IMR-90 (cell line): Measurements from ENCODE around the gene PKD1L1. TPM values are rescaled to one million over a fixed set of nuclear protein-coding genes. Genes with fewer than 3 reads are reported as not detected.

ENCODE experiments used
- ATAC-seq: fragments of 200-7000 bp; cut with Tn5 transposase; 2 replicates; pipeline ENCODE4 v1.9.1; 2020; ENCODE audit warnings: low read depth, mild to moderate bottlenecking, moderate library complexity
- BruUV-seq: library from RNA; stranded (reverse); fragments of 400-500 nt; replicated peaks from 2 replicates; lab custom pipeline; 2021; lab: Mats Ljungman, UMichigan
- CTCF ChIA-PET: fragments of 300-600 bp; formaldehyde crosslinking; extraction: SDS; loops from one replicate; lab custom pipeline; 2021; ENCODE audit warnings: antibody characterized with exemption; lab: Yijun Ruan, JAX
- POLR2A ChIA-PET: fragments of 300-600 bp; sonication (Branson Sonifier 250); formaldehyde crosslinking; loops from one replicate; lab custom pipeline; 2022; ENCODE audit warnings: antibody characterized with exemption; ENCODE audit not compliant: unreplicated experiment; lab: Charles Lee
- DNase-seq: peaks from one replicate; pipeline ENCODE4 v3.0.0; 2013
- H2AFZ ChIP-seq: replicated peaks from 2 replicates; pipeline ENCODE3; 2013; ENCODE audit warnings: low read length, mild to moderate bottlenecking; ENCODE audit not compliant: poor library complexity
- H2AK5ac ChIP-seq: 2 replicates; pipeline ENCODE4 v1.6.1; 2013; ENCODE audit warnings: low read depth, low read length, inconsistent platforms
- H2AK9ac ChIP-seq: replicated peaks from 2 replicates; pipeline ENCODE3; 2013; ENCODE audit warnings: mild to moderate bottlenecking, low read depth, low read length, moderate library complexity; ENCODE audit not compliant: poor library complexity
- H2BK120ac ChIP-seq: 2 replicates; pipeline ENCODE4 v1.6.1; 2013; ENCODE audit warnings: low read depth, low read length, inconsistent platforms
- H2BK15ac ChIP-seq: 3 replicates; pipeline ENCODE4 v1.6.1; 2013; ENCODE audit warnings: low read depth, low read length, inconsistent platforms
- H2BK20ac ChIP-seq: 2 replicates; pipeline ENCODE4 v1.6.1; 2013; ENCODE audit warnings: low read depth, mild to moderate bottlenecking, inconsistent platforms, low read length, moderate library complexity
- H2BK5ac ChIP-seq: 2 replicates; pipeline ENCODE4 v1.6.1; 2013; ENCODE audit warnings: mild to moderate bottlenecking, low read depth, low read length, inconsistent platforms; ENCODE audit not compliant: poor library complexity, severe bottlenecking
- H3K14ac ChIP-seq: replicated peaks from 2 replicates; pipeline ENCODE4 v1.6.1; 2013; ENCODE audit warnings: low read depth, low read length, inconsistent platforms
- H3K18ac ChIP-seq: 2 replicates; pipeline ENCODE4 v1.6.1; 2013; ENCODE audit warnings: low read depth, low read length, control low read depth
- H3K23ac ChIP-seq: 2 replicates; pipeline ENCODE4 v1.6.1; 2013; ENCODE audit warnings: low read depth, low read length, inconsistent platforms
- H3K27ac ChIP-seq: 2 replicates; pipeline ENCODE4 v1.5.1; 2013; ENCODE audit warnings: mild to moderate bottlenecking, control low read depth, low read length; ENCODE audit not compliant: insufficient read depth
- H3K27me3 ChIP-seq: 2 replicates; pipeline ENCODE4 v1.6.1; 2013; ENCODE audit warnings: low read length; ENCODE audit not compliant: control insufficient read depth, insufficient read depth
- H3K36me3 ChIP-seq: 2 replicates; pipeline ENCODE4 v1.6.1; 2013; ENCODE audit warnings: low read length, mixed read lengths; ENCODE audit not compliant: control insufficient read depth, insufficient read depth
- H3K4ac ChIP-seq: 2 replicates; pipeline ENCODE4 v1.6.1; 2013; ENCODE audit warnings: low read depth, low read length, inconsistent platforms
- H3K4me1 ChIP-seq: 2 replicates; pipeline ENCODE4 v1.6.1; 2013; ENCODE audit warnings: low read length, mixed read lengths; ENCODE audit not compliant: control insufficient read depth, insufficient read depth
- H3K4me2 ChIP-seq: 2 replicates; pipeline ENCODE4 v1.6.1; 2013; ENCODE audit warnings: low read depth, mild to moderate bottlenecking, control low read depth, low read length, moderate library complexity
- H3K4me3 ChIP-seq: 2 replicates; pipeline ENCODE4 v1.5.1; 2013; ENCODE audit warnings: low read depth, mild to moderate bottlenecking, control low read depth, low read length, moderate library complexity; ENCODE audit not compliant: insufficient read depth
- H3K56ac ChIP-seq: 2 replicates; pipeline ENCODE4 v1.6.1; 2013; ENCODE audit warnings: low read length, inconsistent platforms; ENCODE audit not compliant: insufficient read depth; ENCODE audit errors: extremely low read depth
- H3K79me1 ChIP-seq, 2 experiments: 2 replicates each; pipeline ENCODE4 v1.6.1; 2013; ENCODE audit warnings: low read length in 2 of 2, inconsistent platforms in 1 of 2, low read depth in 1 of 2
- H3K9ac ChIP-seq: 2 replicates; pipeline ENCODE4 v1.6.1; 2013; ENCODE audit warnings: low read depth, low read length, control low read depth
- H3K9me1 ChIP-seq: 2 replicates; pipeline ENCODE4 v1.6.1; 2013; ENCODE audit warnings: low read length, inconsistent platforms; ENCODE audit not compliant: insufficient read depth
- H3K9me3 ChIP-seq: 2 replicates; pipeline ENCODE4 v1.6.1; 2013; ENCODE audit warnings: low read length; ENCODE audit not compliant: control insufficient read depth, insufficient read depth
- H4K20me1 ChIP-seq: 2 replicates; pipeline ENCODE4 v1.6.1; 2013; ENCODE audit warnings: low read length, inconsistent platforms; ENCODE audit not compliant: insufficient read depth
- H4K5ac ChIP-seq: 2 replicates; pipeline ENCODE4 v1.6.1; 2013; ENCODE audit warnings: mild to moderate bottlenecking, low read depth, low read length, control low read depth
- H4K8ac ChIP-seq, 2 experiments: 2 replicates each; pipeline ENCODE4 v1.6.1; 2013; ENCODE audit warnings: low read depth in 2 of 2, low read length in 2 of 2, control low read depth in 1 of 2, inconsistent platforms in 1 of 2
- H4K91ac ChIP-seq: 2 replicates; pipeline ENCODE4 v1.6.1; 2013; ENCODE audit warnings: low read depth, low read length, inconsistent platforms; ENCODE audit not compliant: insufficient read depth
- BHLHE40 ChIP-seq: fragments of 150-350 bp; IDR thresholded peaks from 2 replicates; pipeline ENCODE4 v1.6.1; 2016; ENCODE audit warnings: mild to moderate bottlenecking, low read depth, low read length
- CEBPB ChIP-seq: IDR thresholded peaks from 2 replicates; pipeline ENCODE4 v1.6.1; 2012; ENCODE audit warnings: low read depth, low read length, improper control_type of control experiment
- CHD1 ChIP-seq: IDR thresholded peaks from 2 replicates; pipeline ENCODE4 v1.6.1; 2012; ENCODE audit warnings: low read depth, low read length, improper control_type of control experiment
- CTCF ChIP-seq: conservative IDR thresholded peaks from 2 replicates; pipeline ENCODE4 v1.5.1; 2012; ENCODE audit warnings: mild to moderate bottlenecking, low read depth, low read length, improper control_type of control experiment
- FOS ChIP-seq: fragments of 150-350 bp; IDR thresholded peaks from 2 replicates; pipeline ENCODE4 v1.6.1; 2016; ENCODE audit warnings: low read depth, low read length
- MAFK ChIP-seq: IDR thresholded peaks from 2 replicates; pipeline ENCODE4 v1.6.1; 2012; ENCODE audit warnings: low read depth, low read length, improper control_type of control experiment
- MAZ ChIP-seq: IDR thresholded peaks from 2 replicates; pipeline ENCODE4 v1.6.1; 2012; ENCODE audit warnings: low read depth, mild to moderate bottlenecking, low read length, improper control_type of control experiment, moderate library complexity, borderline replicate concordance
- MXI1 ChIP-seq: IDR thresholded peaks from 2 replicates; pipeline ENCODE4 v1.6.1; 2012; ENCODE audit warnings: low read depth, mild to moderate bottlenecking, low read length, moderate library complexity, borderline replicate concordance
- RAD21 ChIP-seq: IDR thresholded peaks from 2 replicates; pipeline ENCODE4 v1.6.1; 2012; ENCODE audit warnings: low read length, improper control_type of control experiment
- RCOR1 ChIP-seq: IDR thresholded peaks from 2 replicates; pipeline ENCODE4 v1.6.1; 2012; ENCODE audit warnings: mild to moderate bottlenecking, low read length, improper control_type of control experiment; ENCODE audit not compliant: insufficient replicate concordance
- RFX5 ChIP-seq: IDR thresholded peaks from 2 replicates; pipeline ENCODE4 v1.8.0; 2012; ENCODE audit warnings: low read depth, mild to moderate bottlenecking, low read length, moderate library complexity
- SMC3 ChIP-seq: fragments of 150-350 bp; IDR thresholded peaks from 2 replicates; pipeline ENCODE4 v1.6.1; 2016; ENCODE audit warnings: low read depth, mild to moderate bottlenecking, antibody characterized with exemption, low read length, moderate library complexity
- WGBS, 2 experiments: methylation state at CpG; one replicate each; pipeline versions ENCODE4 v1.1.5 to v1.1.7; 2013; ENCODE audit warnings: missing lambda C conversion rate in 2 of 2; ENCODE audit not compliant: insufficient read length in 1 of 2; ENCODE audit errors: extremely low coverage in 2 of 2; 5-methylcytosine and 5-hydroxymethylcytosine counted together
- dilution Hi-C: fragments of 300-500 bp; cut with HindIII; formaldehyde crosslinking; loops from one replicate; pipeline ENCODE4 v1.14.3; 2018; ENCODE audit warnings: low sequenced_read_pairs; ENCODE audit not compliant: unreplicated experiment
- in situ Hi-C: fragments of 300-500 bp; cut with MboI; formaldehyde crosslinking; loops from 3 replicates; pipeline ENCODE4 v1.14.3; 2019; ENCODE audit warnings: low sequenced_read_pairs, inconsistent platforms, mixed read lengths
- intact Hi-C: fragments of 100-400 bp; cut with micrococcal nuclease; formaldehyde crosslinking; loops from 2 replicates; pipeline ENCODE4 v1.10.0; 2022
- polyA plus RNA-seq, 3 experiments: library from polyadenylated mRNA; depleted of rRNA; stranded (reverse); fragments of >200 nt; gene quantifications; 2 replicates each; pipeline ENCODE4 v1.2.3, GENCODE V29; 2012; ENCODE audit warnings: low replicate concordance in 1 of 3
- total RNA-seq: library from RNA; depleted of rRNA; stranded (reverse); fragments of >200 nt; gene quantifications from 2 replicates; pipeline ENCODE4 v1.2.3, GENCODE V29; 2012
- TF ChIP-seq, protein P1 (sequence below): fragments of 150-350 bp; IDR thresholded peaks from 2 replicates; pipeline ENCODE4 v1.6.1; 2016; ENCODE audit warnings: low read depth, mild to moderate bottlenecking, low read length, moderate library complexity, borderline replicate concordance

PKD1L1 gene
- total and polyA plus RNA-seq, 2 of the 4 experiments (the other 2 are of a cell fraction): under 0.01 to 0.15 TPM

- peak overlapping the region; percentile 96 for H4K91ac ChIP-seq
- POLR2A ChIA-PET: interaction anchor here (1.0 kb wide), 2 partner anchors 23 to 112 kb away, joined by 3 read pairs; no protein-coding TSS in a partner anchor
- peak overlapping the region; percentile 78; the same call in 2 of the 3 replicates for H2BK15ac ChIP-seq
- peak overlapping the region; percentile 70 for H3K14ac ChIP-seq
- dilution Hi-C loops (no loop called here), in situ Hi-C loops (no loop called here), intact Hi-C loops (loop anchor here (1.0 to 5.0 kb wide), 2 partner anchors 54 to 189 kb away; no protein-coding TSS in a partner anchor)
- ATAC-seq (peak; percentile 86), DNase-seq (peak; percentile 96)
- H3K9ac ChIP-seq: peak overlapping the region; percentile 43
- H2AFZ ChIP-seq: peak overlapping the region; percentile 77
- peak overlapping the region; percentile 20 for H3K4me2 ChIP-seq
- H2BK120ac ChIP-seq: peak overlapping the region; percentile 99
- peak overlapping the region; percentile 78 for H4K5ac ChIP-seq
- H3K18ac ChIP-seq: peak overlapping the region; percentile 89
- H4K20me1 ChIP-seq: no peaks in the 10 kb centered on the region
- no peaks in the 10 kb centered on the region for H3K9me3 ChIP-seq
- H2BK20ac ChIP-seq: peak overlapping the region; percentile 98
- H3K4me3 ChIP-seq: no peak overlapping the region
- peaks cover 6% of the 10 kb centered on the region for H3K9me1 ChIP-seq
- H2AK5ac ChIP-seq: peak overlapping the region; percentile 100
- peak overlapping the region; percentile 100 for H3K4ac ChIP-seq
- peak overlapping the region; percentile 84 for H3K56ac ChIP-seq
- H3K36me3 ChIP-seq: no peaks in the 10 kb centered on the region
- H3K79me1 ChIP-seq: no peaks in the 10 kb centered on the region
- TF ChIP-seq MXI1 (no peak), RFX5 (no peak), SMC3 (no peak), CHD1 (no peak), CTCF (no peak), CEBPB (peak; percentile 55; the same call in 1 of the 2 replicates), RAD21 (no peak), MAZ (no peak), RCOR1 (no peak), MAFK (no peak), FOS (peak; percentile 73), BHLHE40 (peak; percentile 14)
- TF ChIP-seq, protein P1, sequence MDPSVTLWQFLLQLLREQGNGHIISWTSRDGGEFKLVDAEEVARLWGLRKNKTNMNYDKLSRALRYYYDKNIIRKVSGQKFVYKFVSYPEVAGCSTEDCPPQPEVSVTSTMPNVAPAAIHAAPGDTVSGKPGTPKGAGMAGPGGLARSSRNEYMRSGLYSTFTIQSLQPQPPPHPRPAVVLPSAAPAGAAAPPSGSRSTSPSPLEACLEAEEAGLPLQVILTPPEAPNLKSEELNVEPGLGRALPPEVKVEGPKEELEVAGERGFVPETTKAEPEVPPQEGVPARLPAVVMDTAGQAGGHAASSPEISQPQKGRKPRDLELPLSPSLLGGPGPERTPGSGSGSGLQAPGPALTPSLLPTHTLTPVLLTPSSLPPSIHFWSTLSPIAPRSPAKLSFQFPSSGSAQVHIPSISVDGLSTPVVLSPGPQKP: no peak
- peak overlapping the region; percentile 97 for H2BK5ac ChIP-seq
- BruUV-seq: no TSS peak
- peak overlapping the region; percentile 94 for H3K23ac ChIP-seq
- CTCF ChIA-PET: interaction anchor here (1.0 kb wide), 2 partner anchors 10 to 274 kb away, joined by 3 to 7 read pairs; no protein-coding TSS in a partner anchor
- peak overlapping the region; percentile 91 for H2AK9ac ChIP-seq
- no CpG with 5 or more reads among the region's 9 CpGs for WGBS, 2 experiments
- H3K4me1 ChIP-seq: peaks cover 16% of the 10 kb centered on the region
- H4K8ac ChIP-seq: peak overlapping the region; percentile 80 to 92
- no peaks in the 10 kb centered on the region for H3K27me3 ChIP-seq
- peak overlapping the region; percentile 74 for H3K27ac ChIP-seq
These were observed 184.9 kb downstream of the PKD1L1 start for GRCh38 chr7:47763063-47763974.
